PC-3 (cell line): ENCODE measurements around the gene SRP68.

Source experiments
- CTCF ChIP-seq: fragments of 300-600 bp; sonication (generic); conservative IDR thresholded peaks from 2 replicates; pipeline ENCODE4 v1.5.1; 2017; ENCODE audit warnings: antibody characterized with exemption, low read depth, mild to moderate bottlenecking, low read length
- EZH2 ChIP-seq: fragments of 300-600 bp; sonication (generic); IDR thresholded peaks from one replicate; pipeline ENCODE4 v1.6.1; 2017; ENCODE audit warnings: antibody characterized with exemption, mild to moderate bottlenecking, low read length; ENCODE audit not compliant: unreplicated experiment
- EZH2phosphoT487 ChIP-seq: fragments of 300-600 bp; sonication (generic); IDR thresholded peaks from 2 replicates; pipeline ENCODE4 v1.6.1; 2018; ENCODE audit warnings: mild to moderate bottlenecking, antibody characterized with exemption, low read length, borderline replicate concordance

- TF ChIP-seq CTCF (no peak), EZH2 (no peak), EZH2phosphoT487 (no peak)
Observed at GRCh38 chr17:76071531-76072147, 678 bp downstream of the SRP68 start.
